ENCODE data around the gene ACOT8. TPM values are rescaled to one million over a fixed set of nuclear protein-coding genes. Genes with fewer than 3 reads are reported as not detected.

ACOT8 gene
- total RNA-seq: 42.7 and 44.1 TPM in 2 replicates

GRCh38 chr20:45857114-45857881, at the start of gene ACOT8, which contains the start of gene ZSWIM3:
TSS of gene ACOT8 (minus strand) at chr20:45857392. CDS start at chr20:45857315, 77 bp downstream.
TSS of gene ZSWIM3 (plus strand) at chr20:45857614. CDS start at chr20:45857826, 212 bp downstream.

GRCh38 chr20:45890985-45891983, 34.1 kb upstream of the ACOT8 start, which contains the start of the genes CTSA and NEURL2:
TSS of gene CTSA (plus strand) at chr20:45891335. CDS start at chr20:45891569, 234 bp downstream.
TSS of gene NEURL2 (minus strand) at chr20:45891208. CDS start at chr20:45890991, 217 bp downstream.

GRCh38 chr20:45887346-45887715, 30.1 kb upstream of the ACOT8 start, which contains the start of gene SPATA25:
TSS of gene SPATA25 (minus strand) at chr20:45887622. CDS start at chr20:45887590, 32 bp downstream.

GRCh38 chr20:45880988-45881788, 24.0 kb upstream of the ACOT8 start, which contains the start of gene ZSWIM1:
TSS of gene ZSWIM1 (plus strand) at chr20:45881227. CDS start at chr20:45882593, 1,366 bp downstream.

GRCh38 chr20:45833030-45833882, 23.9 kb downstream of the ACOT8 start, which contains the start of gene SNX21:
TSS of gene SNX21 (plus strand) at chr20:45833799. CDS start at chr20:45833920, 121 bp downstream.

GRCh38 chr20:45827030-45827652, 30.1 kb downstream of the ACOT8 start, which contains the start of gene TNNC2:
TSS of gene TNNC2 (minus strand) at chr20:45827312. CDS start at chr20:45827248, 64 bp downstream.

GRCh38 chr20:45812157-45813005, 44.8 kb downstream of the ACOT8 start, which contains the start of gene UBE2C:
TSS of gene UBE2C (plus strand) at chr20:45812644. CDS start at chr20:45812696, 52 bp downstream.

Other genes with a start within 250 kb of the ACOT8 start
- gene WFDC10A, start 227.7 kb downstream of the ACOT8 start, total RNA-seq: not detected in 2 replicates
- not detected in 2 replicates for gene WFDC9, start 226.1 kb downstream of the ACOT8 start, total RNA-seq
- not detected in 2 replicates for gene WFDC11, start 187.2 kb downstream of the ACOT8 start, total RNA-seq
- gene WFDC13, start 155.4 kb downstream of the ACOT8 start, total RNA-seq: not detected in 2 replicates
- not detected in 2 replicates for gene WFDC10B, start 152.4 kb downstream of the ACOT8 start, total RNA-seq
- not detected in 2 replicates for gene SPINT4, start 135.0 kb downstream of the ACOT8 start, total RNA-seq
- gene WFDC3, start 65.5 kb downstream of the ACOT8 start, total RNA-seq: 0.33 and 0.58 TPM in 2 replicates
- 10.6 and 17.5 TPM in 2 replicates for gene DNTTIP1, start 65.4 kb downstream of the ACOT8 start, total RNA-seq
- gene UBE2C, start 44.7 kb downstream of the ACOT8 start, total RNA-seq: 3.0 and 27.8 TPM in 2 replicates
- gene TNNC2, start 30.1 kb downstream of the ACOT8 start, total RNA-seq: 1.0 and 2.2 TPM in 2 replicates
- 153 and 201 TPM in 2 replicates for gene SNX21, start 23.6 kb downstream of the ACOT8 start, total RNA-seq
- 6.8 and 9.1 TPM in 2 replicates for gene ZSWIM3, start 222 bp upstream of the ACOT8 start, total RNA-seq
- gene ZSWIM1, start 23.8 kb upstream of the ACOT8 start, total RNA-seq: 3.9 and 7.3 TPM in 2 replicates
- 1.5 and 3.5 TPM in 2 replicates for gene SPATA25, start 30.2 kb upstream of the ACOT8 start, total RNA-seq
- 6.4 and 13.9 TPM in 2 replicates for gene NEURL2, start 33.8 kb upstream of the ACOT8 start, total RNA-seq
- gene CTSA, start 33.9 kb upstream of the ACOT8 start, total RNA-seq: 114 and 252 TPM in 2 replicates
- 39.0 and 162 TPM in 2 replicates for gene PLTP, start 54.8 kb upstream of the ACOT8 start, total RNA-seq
- 10.3 and 16.3 TPM in 2 replicates for gene PCIF1, start 77.3 kb upstream of the ACOT8 start, total RNA-seq
- 15.3 and 16.2 TPM in 2 replicates for gene ZNF335, start 114.8 kb upstream of the ACOT8 start, total RNA-seq
- gene MMP9, start 151.5 kb upstream of the ACOT8 start, total RNA-seq: not detected in 2 replicates
- 0.17 TPM in 1 of 2 replicates, not detected in the other for gene SLC12A5, start 171.8 kb upstream of the ACOT8 start, total RNA-seq
- gene NCOA5, start 232.6 kb upstream of the ACOT8 start, total RNA-seq: 7.9 and 9.1 TPM in 2 replicates